IMR-90 (cell line): ENCODE results near the gene PRDM5. TPM values are rescaled to one million over a fixed set of nuclear protein-coding genes. Genes with fewer than 3 reads are reported as not detected.

Experiments
- ATAC-seq: fragments of 200-7000 bp; cut with Tn5 transposase; 2 replicates; pipeline ENCODE4 v1.9.1; 2020; ENCODE audit warnings: low read depth, mild to moderate bottlenecking, moderate library complexity
- BruUV-seq: library from RNA; stranded (reverse); fragments of 400-500 nt; replicated peaks from 2 replicates; lab custom pipeline; 2021; lab: Mats Ljungman, UMichigan
- CTCF ChIA-PET: fragments of 300-600 bp; formaldehyde crosslinking; extraction: SDS; loops from one replicate; lab custom pipeline; 2021; ENCODE audit warnings: antibody characterized with exemption; lab: Yijun Ruan, JAX
- POLR2A ChIA-PET: fragments of 300-600 bp; sonication (Branson Sonifier 250); formaldehyde crosslinking; loops from one replicate; lab custom pipeline; 2022; ENCODE audit warnings: antibody characterized with exemption; ENCODE audit not compliant: unreplicated experiment; lab: Charles Lee
- DNase-seq: peaks from one replicate; pipeline ENCODE4 v3.0.0; 2013
- H2AFZ ChIP-seq: replicated peaks from 2 replicates; pipeline ENCODE3; 2013; ENCODE audit warnings: low read length, mild to moderate bottlenecking; ENCODE audit not compliant: poor library complexity
- H2AK5ac ChIP-seq: 2 replicates; pipeline ENCODE4 v1.6.1; 2013; ENCODE audit warnings: low read depth, low read length, inconsistent platforms
- H2AK9ac ChIP-seq: replicated peaks from 2 replicates; pipeline ENCODE3; 2013; ENCODE audit warnings: mild to moderate bottlenecking, low read depth, low read length, moderate library complexity; ENCODE audit not compliant: poor library complexity
- H2BK120ac ChIP-seq: 2 replicates; pipeline ENCODE4 v1.6.1; 2013; ENCODE audit warnings: low read depth, low read length, inconsistent platforms
- H2BK15ac ChIP-seq: 3 replicates; pipeline ENCODE4 v1.6.1; 2013; ENCODE audit warnings: low read depth, low read length, inconsistent platforms
- H2BK20ac ChIP-seq: 2 replicates; pipeline ENCODE4 v1.6.1; 2013; ENCODE audit warnings: low read depth, mild to moderate bottlenecking, inconsistent platforms, low read length, moderate library complexity
- H2BK5ac ChIP-seq: 2 replicates; pipeline ENCODE4 v1.6.1; 2013; ENCODE audit warnings: mild to moderate bottlenecking, low read depth, low read length, inconsistent platforms; ENCODE audit not compliant: poor library complexity, severe bottlenecking
- H3K14ac ChIP-seq: replicated peaks from 2 replicates; pipeline ENCODE4 v1.6.1; 2013; ENCODE audit warnings: low read depth, low read length, inconsistent platforms
- H3K18ac ChIP-seq: 2 replicates; pipeline ENCODE4 v1.6.1; 2013; ENCODE audit warnings: low read depth, low read length, control low read depth
- H3K23ac ChIP-seq: 2 replicates; pipeline ENCODE4 v1.6.1; 2013; ENCODE audit warnings: low read depth, low read length, inconsistent platforms
- H3K27ac ChIP-seq: 2 replicates; pipeline ENCODE4 v1.5.1; 2013; ENCODE audit warnings: mild to moderate bottlenecking, control low read depth, low read length; ENCODE audit not compliant: insufficient read depth
- H3K27me3 ChIP-seq: 2 replicates; pipeline ENCODE4 v1.6.1; 2013; ENCODE audit warnings: low read length; ENCODE audit not compliant: control insufficient read depth, insufficient read depth
- H3K36me3 ChIP-seq: 2 replicates; pipeline ENCODE4 v1.6.1; 2013; ENCODE audit warnings: low read length, mixed read lengths; ENCODE audit not compliant: control insufficient read depth, insufficient read depth
- H3K4ac ChIP-seq: 2 replicates; pipeline ENCODE4 v1.6.1; 2013; ENCODE audit warnings: low read depth, low read length, inconsistent platforms
- H3K4me1 ChIP-seq: 2 replicates; pipeline ENCODE4 v1.6.1; 2013; ENCODE audit warnings: low read length, mixed read lengths; ENCODE audit not compliant: control insufficient read depth, insufficient read depth
- H3K4me2 ChIP-seq: 2 replicates; pipeline ENCODE4 v1.6.1; 2013; ENCODE audit warnings: low read depth, mild to moderate bottlenecking, control low read depth, low read length, moderate library complexity
- H3K4me3 ChIP-seq: 2 replicates; pipeline ENCODE4 v1.5.1; 2013; ENCODE audit warnings: low read depth, mild to moderate bottlenecking, control low read depth, low read length, moderate library complexity; ENCODE audit not compliant: insufficient read depth
- H3K56ac ChIP-seq: 2 replicates; pipeline ENCODE4 v1.6.1; 2013; ENCODE audit warnings: low read length, inconsistent platforms; ENCODE audit not compliant: insufficient read depth; ENCODE audit errors: extremely low read depth
- H3K79me1 ChIP-seq, 2 experiments: 2 replicates each; pipeline ENCODE4 v1.6.1; 2013; ENCODE audit warnings: low read length in 2 of 2, inconsistent platforms in 1 of 2, low read depth in 1 of 2
- H3K9ac ChIP-seq: 2 replicates; pipeline ENCODE4 v1.6.1; 2013; ENCODE audit warnings: low read depth, low read length, control low read depth
- H3K9me1 ChIP-seq: 2 replicates; pipeline ENCODE4 v1.6.1; 2013; ENCODE audit warnings: low read length, inconsistent platforms; ENCODE audit not compliant: insufficient read depth
- H3K9me3 ChIP-seq: 2 replicates; pipeline ENCODE4 v1.6.1; 2013; ENCODE audit warnings: low read length; ENCODE audit not compliant: control insufficient read depth, insufficient read depth
- H4K20me1 ChIP-seq: 2 replicates; pipeline ENCODE4 v1.6.1; 2013; ENCODE audit warnings: low read length, inconsistent platforms; ENCODE audit not compliant: insufficient read depth
- H4K5ac ChIP-seq: 2 replicates; pipeline ENCODE4 v1.6.1; 2013; ENCODE audit warnings: mild to moderate bottlenecking, low read depth, low read length, control low read depth
- H4K8ac ChIP-seq, 2 experiments: 2 replicates each; pipeline ENCODE4 v1.6.1; 2013; ENCODE audit warnings: low read depth in 2 of 2, low read length in 2 of 2, control low read depth in 1 of 2, inconsistent platforms in 1 of 2
- H4K91ac ChIP-seq: 2 replicates; pipeline ENCODE4 v1.6.1; 2013; ENCODE audit warnings: low read depth, low read length, inconsistent platforms; ENCODE audit not compliant: insufficient read depth
- BHLHE40 ChIP-seq: fragments of 150-350 bp; IDR thresholded peaks from 2 replicates; pipeline ENCODE4 v1.6.1; 2016; ENCODE audit warnings: mild to moderate bottlenecking, low read depth, low read length
- CEBPB ChIP-seq: IDR thresholded peaks from 2 replicates; pipeline ENCODE4 v1.6.1; 2012; ENCODE audit warnings: low read depth, low read length, improper control_type of control experiment
- CHD1 ChIP-seq: IDR thresholded peaks from 2 replicates; pipeline ENCODE4 v1.6.1; 2012; ENCODE audit warnings: low read depth, low read length, improper control_type of control experiment
- CTCF ChIP-seq: conservative IDR thresholded peaks from 2 replicates; pipeline ENCODE4 v1.5.1; 2012; ENCODE audit warnings: mild to moderate bottlenecking, low read depth, low read length, improper control_type of control experiment
- MXI1 ChIP-seq: IDR thresholded peaks from 2 replicates; pipeline ENCODE4 v1.6.1; 2012; ENCODE audit warnings: low read depth, mild to moderate bottlenecking, low read length, moderate library complexity, borderline replicate concordance
- NFE2L2 ChIP-seq: fragments of 150-350 bp; IDR thresholded peaks from 2 replicates; pipeline ENCODE4 v1.6.1; 2016; ENCODE audit warnings: low read depth, mild to moderate bottlenecking, low read length
- RAD21 ChIP-seq: IDR thresholded peaks from 2 replicates; pipeline ENCODE4 v1.6.1; 2012; ENCODE audit warnings: low read length, improper control_type of control experiment
- SMC3 ChIP-seq: fragments of 150-350 bp; IDR thresholded peaks from 2 replicates; pipeline ENCODE4 v1.6.1; 2016; ENCODE audit warnings: low read depth, mild to moderate bottlenecking, antibody characterized with exemption, low read length, moderate library complexity
- WGBS, 2 experiments: methylation state at CpG; one replicate each; pipeline versions ENCODE4 v1.1.5 to v1.1.7; 2013; ENCODE audit warnings: missing lambda C conversion rate in 2 of 2; ENCODE audit not compliant: insufficient read length in 1 of 2; ENCODE audit errors: extremely low coverage in 2 of 2; 5-methylcytosine and 5-hydroxymethylcytosine counted together
- dilution Hi-C: fragments of 300-500 bp; cut with HindIII; formaldehyde crosslinking; loops from one replicate; pipeline ENCODE4 v1.14.3; 2018; ENCODE audit warnings: low sequenced_read_pairs; ENCODE audit not compliant: unreplicated experiment
- in situ Hi-C: fragments of 300-500 bp; cut with MboI; formaldehyde crosslinking; loops from 3 replicates; pipeline ENCODE4 v1.14.3; 2019; ENCODE audit warnings: low sequenced_read_pairs, inconsistent platforms, mixed read lengths
- intact Hi-C: fragments of 100-400 bp; cut with micrococcal nuclease; formaldehyde crosslinking; loops from 2 replicates; pipeline ENCODE4 v1.10.0; 2022
- polyA plus RNA-seq, 3 experiments: library from polyadenylated mRNA; depleted of rRNA; stranded (reverse); fragments of >200 nt; gene quantifications; 2 replicates each; pipeline ENCODE4 v1.2.3, GENCODE V29; 2012; ENCODE audit warnings: low replicate concordance in 1 of 3
- total RNA-seq: library from RNA; depleted of rRNA; stranded (reverse); fragments of >200 nt; gene quantifications from 2 replicates; pipeline ENCODE4 v1.2.3, GENCODE V29; 2012
- TF ChIP-seq, protein P1 (sequence below): fragments of 150-350 bp; IDR thresholded peaks from 2 replicates; pipeline ENCODE4 v1.6.1; 2016; ENCODE audit warnings: low read depth, mild to moderate bottlenecking, low read length, moderate library complexity, borderline replicate concordance

Gene PRDM5
- total and polyA plus RNA-seq, 2 of the 4 experiments (the other 2 are of a cell fraction): 4.1 to 10.8 TPM

- ATAC-seq (no peak), DNase-seq (no peak)
- Histone ChIP-seq H2BK5ac (no peak overlapping the region), H3K23ac (no peak overlapping the region), H2BK20ac (no peak overlapping the region), H3K27ac (no peak overlapping the region), H2AK9ac (no peak overlapping the region), H3K79me1 (no peaks in the 10 kb centered on the region), H3K36me3 (no peaks in the 10 kb centered on the region), H3K14ac (no peak overlapping the region), H3K9me1 (no peaks in the 10 kb centered on the region), H3K9me3 (no peaks in the 10 kb centered on the region), H4K20me1 (no peaks in the 10 kb centered on the region), H4K5ac (no peak overlapping the region), H2BK120ac (no peak overlapping the region), H3K4ac (no peak overlapping the region), H3K56ac (no peak overlapping the region), H3K4me3 (no peak overlapping the region), H2AFZ (no peak overlapping the region), H2AK5ac (no peak overlapping the region), H3K27me3 (no peaks in the 10 kb centered on the region), H3K18ac (no peak overlapping the region), H4K91ac (no peak overlapping the region), H3K9ac (no peak overlapping the region), H4K8ac (no peak overlapping the region), H2BK15ac (no peak overlapping the region), H3K4me2 (no peak overlapping the region), H3K4me1 (no peaks in the 10 kb centered on the region)
- ChIA-PET POLR2A (interaction anchor here (0.6 kb wide), 1 partner anchor 72 kb away, joined by 3 read pairs; no protein-coding TSS in a partner anchor), CTCF (interaction anchor here (0.6 kb wide), 1 partner anchor 228 kb away, joined by 3 read pairs; no protein-coding TSS in a partner anchor)
- dilution Hi-C loops (no loop called here), in situ Hi-C loops (no loop called here), intact Hi-C loops (no loop called here)
- TF ChIP-seq MXI1: no peak
- no peak for TF ChIP-seq BHLHE40
- TF ChIP-seq CHD1: no peak
- no peak for TF ChIP-seq SMC3
- no peak for TF ChIP-seq RAD21
- no peak for TF ChIP-seq CTCF
- TF ChIP-seq CEBPB: no peak
- no peak for TF ChIP-seq NFE2L2
- TF ChIP-seq, protein P1, sequence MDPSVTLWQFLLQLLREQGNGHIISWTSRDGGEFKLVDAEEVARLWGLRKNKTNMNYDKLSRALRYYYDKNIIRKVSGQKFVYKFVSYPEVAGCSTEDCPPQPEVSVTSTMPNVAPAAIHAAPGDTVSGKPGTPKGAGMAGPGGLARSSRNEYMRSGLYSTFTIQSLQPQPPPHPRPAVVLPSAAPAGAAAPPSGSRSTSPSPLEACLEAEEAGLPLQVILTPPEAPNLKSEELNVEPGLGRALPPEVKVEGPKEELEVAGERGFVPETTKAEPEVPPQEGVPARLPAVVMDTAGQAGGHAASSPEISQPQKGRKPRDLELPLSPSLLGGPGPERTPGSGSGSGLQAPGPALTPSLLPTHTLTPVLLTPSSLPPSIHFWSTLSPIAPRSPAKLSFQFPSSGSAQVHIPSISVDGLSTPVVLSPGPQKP: no peak
- BruUV-seq: no TSS peak
- no CpG with 5 or more reads among the region's 1 CpG for WGBS, 2 experiments
These were observed 7.3 kb upstream of the PRDM5 start for GRCh38 chr4:120929847-120930246.
